Ishikawa (cell line): ENCODE measurements around the gene SLC9A1.

Experiments used
- CEBPB ChIP-seq: IDR thresholded peaks from 2 replicates; pipeline ENCODE4 v1.6.1; 2012
- EGR1 ChIP-seq: IDR thresholded peaks from 2 replicates; pipeline ENCODE4 v1.6.1; 2012
- EP300 ChIP-seq: IDR thresholded peaks from 2 replicates; pipeline ENCODE4 v1.6.1; 2012; ENCODE audit warnings: borderline replicate concordance
- TAF1 ChIP-seq: IDR thresholded peaks from 2 replicates; pipeline ENCODE4 v1.6.1; 2012; ENCODE audit warnings: low read depth, mild to moderate bottlenecking
- TF ChIP-seq, protein P1 (sequence below): IDR thresholded peaks from 2 replicates; pipeline ENCODE4 v1.6.1; 2012; ENCODE audit warnings: low read depth, mild to moderate bottlenecking
- TF ChIP-seq, protein P2 (sequence below): IDR thresholded peaks from 2 replicates; pipeline ENCODE4 v1.6.1; 2012

DNA sequence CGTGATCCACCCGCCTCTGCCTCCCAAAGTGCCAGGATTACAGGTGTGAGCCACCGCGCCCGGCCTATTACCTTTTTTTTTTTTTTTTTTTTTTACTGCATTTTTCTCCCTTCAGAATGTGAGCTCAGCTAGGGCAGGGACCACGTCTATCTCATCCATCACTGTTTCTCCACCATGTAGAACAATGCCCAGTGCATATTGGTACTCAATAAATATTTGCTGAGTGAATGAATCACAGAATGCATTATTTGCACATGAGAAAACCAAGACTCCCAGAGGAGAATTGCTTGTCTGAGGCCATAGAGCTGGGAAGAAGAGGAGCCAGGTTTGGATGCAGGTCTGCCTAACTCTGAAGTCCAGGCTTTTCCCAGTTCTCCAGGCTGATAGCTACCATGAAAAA is 8.2 kb upstream of the SLC9A1 start:
- TF ChIP-seq EP300 (no peak), EGR1 (no peak), TAF1 (no peak), CEBPB (no peak)
- TF ChIP-seq, protein P1, sequence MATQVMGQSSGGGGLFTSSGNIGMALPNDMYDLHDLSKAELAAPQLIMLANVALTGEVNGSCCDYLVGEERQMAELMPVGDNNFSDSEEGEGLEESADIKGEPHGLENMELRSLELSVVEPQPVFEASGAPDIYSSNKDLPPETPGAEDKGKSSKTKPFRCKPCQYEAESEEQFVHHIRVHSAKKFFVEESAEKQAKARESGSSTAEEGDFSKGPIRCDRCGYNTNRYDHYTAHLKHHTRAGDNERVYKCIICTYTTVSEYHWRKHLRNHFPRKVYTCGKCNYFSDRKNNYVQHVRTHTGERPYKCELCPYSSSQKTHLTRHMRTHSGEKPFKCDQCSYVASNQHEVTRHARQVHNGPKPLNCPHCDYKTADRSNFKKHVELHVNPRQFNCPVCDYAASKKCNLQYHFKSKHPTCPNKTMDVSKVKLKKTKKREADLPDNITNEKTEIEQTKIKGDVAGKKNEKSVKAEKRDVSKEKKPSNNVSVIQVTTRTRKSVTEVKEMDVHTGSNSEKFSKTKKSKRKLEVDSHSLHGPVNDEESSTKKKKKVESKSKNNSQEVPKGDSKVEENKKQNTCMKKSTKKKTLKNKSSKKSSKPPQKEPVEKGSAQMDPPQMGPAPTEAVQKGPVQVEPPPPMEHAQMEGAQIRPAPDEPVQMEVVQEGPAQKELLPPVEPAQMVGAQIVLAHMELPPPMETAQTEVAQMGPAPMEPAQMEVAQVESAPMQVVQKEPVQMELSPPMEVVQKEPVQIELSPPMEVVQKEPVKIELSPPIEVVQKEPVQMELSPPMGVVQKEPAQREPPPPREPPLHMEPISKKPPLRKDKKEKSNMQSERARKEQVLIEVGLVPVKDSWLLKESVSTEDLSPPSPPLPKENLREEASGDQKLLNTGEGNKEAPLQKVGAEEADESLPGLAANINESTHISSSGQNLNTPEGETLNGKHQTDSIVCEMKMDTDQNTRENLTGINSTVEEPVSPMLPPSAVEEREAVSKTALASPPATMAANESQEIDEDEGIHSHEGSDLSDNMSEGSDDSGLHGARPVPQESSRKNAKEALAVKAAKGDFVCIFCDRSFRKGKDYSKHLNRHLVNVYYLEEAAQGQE, result no peak
- TF ChIP-seq, protein P2, sequence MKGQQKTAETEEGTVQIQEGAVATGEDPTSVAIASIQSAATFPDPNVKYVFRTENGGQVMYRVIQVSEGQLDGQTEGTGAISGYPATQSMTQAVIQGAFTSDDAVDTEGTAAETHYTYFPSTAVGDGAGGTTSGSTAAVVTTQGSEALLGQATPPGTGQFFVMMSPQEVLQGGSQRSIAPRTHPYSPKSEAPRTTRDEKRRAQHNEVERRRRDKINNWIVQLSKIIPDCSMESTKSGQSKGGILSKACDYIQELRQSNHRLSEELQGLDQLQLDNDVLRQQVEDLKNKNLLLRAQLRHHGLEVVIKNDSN, result no peak
